CD4-positive, alpha-beta T cell treated with Interleukin-10 for 1 hour (primary cell): Measurements from ENCODE around the gene WNT11.

Source experiments
- DNase-seq: peaks from one replicate; pipeline ENCODE4 v3.0.0-alpha.2; 2020

Gene WNT11

DNA sequence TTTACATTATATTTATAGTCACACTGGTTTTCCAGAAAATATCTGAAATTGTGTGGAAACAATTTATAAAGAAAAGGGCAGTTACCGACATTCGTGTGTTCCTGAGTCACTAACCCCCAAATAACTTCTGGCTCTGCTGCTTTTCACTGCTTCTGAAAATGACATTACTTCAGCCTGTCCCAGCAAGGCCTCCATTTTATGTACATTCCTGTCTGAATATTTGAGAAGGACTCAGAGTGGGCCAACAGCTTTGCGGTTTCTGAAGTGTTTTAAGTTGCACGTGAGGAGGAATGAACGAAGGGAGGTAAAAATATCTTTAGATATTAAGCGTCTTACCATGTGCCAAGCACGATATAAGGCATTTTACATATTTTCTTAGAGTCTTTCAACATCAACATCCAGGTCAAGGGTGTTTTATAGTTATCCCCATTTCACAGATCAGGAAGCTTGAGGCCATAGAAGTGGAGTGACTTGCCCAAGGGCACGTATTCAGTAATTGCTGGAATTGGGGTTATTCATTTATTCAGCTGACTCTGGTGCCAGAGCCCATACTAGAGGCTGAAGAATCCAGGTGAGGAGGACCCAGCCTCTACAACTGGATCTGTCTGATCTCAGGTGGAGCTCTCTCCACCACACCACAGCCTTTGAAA, 30.8 kb upstream of the WNT11 start:
- no peak for DNase-seq

DNA sequence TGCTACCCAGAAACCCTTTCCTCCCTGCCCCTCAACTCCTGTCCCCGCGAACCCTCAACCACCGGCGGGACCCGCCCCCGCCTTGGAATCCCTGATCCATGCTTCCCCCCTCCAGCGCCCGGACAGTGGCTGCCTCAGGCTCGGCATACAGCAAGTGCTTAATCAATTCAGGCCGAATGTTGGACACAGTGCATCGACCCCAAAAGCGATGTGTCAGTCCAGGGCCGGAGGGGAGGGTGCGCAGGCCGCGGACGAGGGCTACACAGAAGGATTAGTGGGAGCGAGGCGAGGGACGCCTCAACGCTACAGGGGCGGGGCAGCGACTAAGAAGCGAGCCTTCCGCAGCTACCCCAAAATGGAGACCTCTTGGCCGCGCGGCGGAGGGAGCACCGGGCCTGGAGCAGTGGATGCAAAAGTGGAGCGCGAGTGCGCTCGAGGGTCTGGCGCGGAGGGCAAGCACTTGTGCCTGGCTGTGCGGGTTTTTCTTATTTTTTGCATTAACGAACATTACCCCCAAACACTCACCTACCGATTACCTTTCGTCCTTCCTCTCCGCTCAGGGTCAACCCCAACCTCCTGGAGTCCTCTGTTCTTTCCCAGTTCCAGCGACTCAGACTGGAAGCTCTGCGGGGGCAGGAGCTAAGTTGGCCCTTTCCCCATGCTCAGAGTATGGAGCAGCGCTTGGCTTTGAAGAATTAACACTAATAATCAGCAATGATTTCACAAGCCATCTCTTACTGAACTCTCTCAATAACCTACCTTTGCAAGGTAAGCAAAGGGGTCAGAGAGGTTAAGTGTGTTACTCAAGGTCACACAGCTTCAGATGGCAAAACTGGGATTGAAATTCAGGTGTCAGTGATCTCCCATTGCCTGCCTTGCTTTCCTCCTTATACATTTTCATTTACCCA, 30.0 kb upstream of the WNT11 start:
- DNase-seq: peak; percentile 25

DNA sequence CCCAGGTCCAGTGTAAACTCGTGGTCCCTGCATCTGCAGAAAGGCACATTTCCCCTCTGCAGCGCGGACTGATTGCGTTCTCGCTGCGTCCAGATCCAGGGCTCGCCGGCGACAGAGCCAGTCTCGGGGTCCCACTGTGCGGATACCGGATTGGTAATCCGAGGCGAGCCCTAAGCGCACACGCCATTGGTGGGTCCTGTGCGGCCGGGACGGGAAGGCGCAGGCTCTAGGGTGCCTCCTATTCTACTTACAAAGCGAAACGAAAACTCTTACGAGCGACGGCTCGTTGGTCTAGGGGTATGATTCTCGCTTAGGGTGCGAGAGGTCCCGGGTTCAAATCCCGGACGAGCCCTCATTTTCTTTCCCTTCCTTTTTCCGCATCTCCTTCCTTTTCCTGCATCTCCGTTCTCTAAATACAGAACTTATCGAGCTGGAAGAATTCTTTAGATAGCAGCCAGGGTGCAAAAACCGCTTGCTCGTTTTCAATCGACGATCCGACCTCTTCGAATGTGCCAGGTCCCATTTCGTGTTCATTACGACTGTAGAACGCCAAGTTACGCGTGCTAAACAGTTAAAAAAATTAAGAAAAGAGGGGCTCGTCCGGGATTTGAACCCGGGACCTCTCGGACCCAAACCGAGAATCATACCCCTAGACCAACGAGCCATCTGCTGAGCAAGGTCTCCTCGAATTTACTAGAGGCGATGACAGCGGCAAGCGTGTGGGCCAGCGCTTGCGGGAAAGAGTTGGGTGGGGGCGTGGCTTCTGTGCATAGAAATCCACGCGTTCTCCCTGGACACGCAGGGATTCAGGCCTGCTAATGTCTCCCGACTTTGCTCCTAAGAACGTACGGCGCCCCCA, 29.2 kb upstream of the WNT11 start:
- peak; percentile 94 for DNase-seq

DNA sequence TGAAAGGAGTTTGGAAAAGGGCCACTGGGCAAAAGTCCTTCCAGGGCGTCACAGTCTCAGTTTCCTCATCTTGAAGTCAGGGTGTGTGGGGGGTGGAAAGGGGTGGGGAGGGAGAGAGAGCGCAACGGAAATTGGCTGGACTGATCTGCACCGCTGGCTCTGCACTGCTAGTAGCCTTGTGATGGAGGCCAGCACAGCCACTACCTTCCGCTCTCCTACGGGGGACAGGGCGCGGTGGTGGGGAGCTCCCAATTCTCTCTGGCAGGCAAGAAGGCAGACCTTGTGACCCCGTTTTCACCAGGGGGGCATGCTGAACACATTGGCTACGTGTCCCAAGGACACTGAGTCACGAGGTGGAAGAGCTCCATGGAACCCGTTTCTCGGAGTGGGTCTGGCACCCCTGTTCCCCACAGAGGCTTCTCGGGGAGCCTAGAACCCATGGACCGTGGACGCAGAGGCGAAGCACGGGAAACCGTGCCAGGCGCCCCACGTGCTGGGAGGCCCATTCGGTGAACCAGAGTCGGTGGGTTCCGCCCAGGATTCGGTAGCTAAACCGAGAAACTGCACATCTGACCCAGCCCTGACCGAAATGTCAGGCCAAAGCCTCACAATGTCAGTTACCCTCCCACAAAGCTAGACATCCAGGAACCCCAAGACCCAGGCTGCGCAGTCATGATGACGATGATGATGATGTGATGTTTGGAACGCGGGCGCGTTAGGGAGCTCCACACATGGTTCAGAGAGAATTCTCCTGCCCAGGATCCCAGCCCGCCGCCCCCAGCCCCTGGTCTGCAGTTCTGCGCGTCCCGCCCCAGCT, 28.3 kb upstream of the WNT11 start:
- peak; percentile 34 for DNase-seq

DNA sequence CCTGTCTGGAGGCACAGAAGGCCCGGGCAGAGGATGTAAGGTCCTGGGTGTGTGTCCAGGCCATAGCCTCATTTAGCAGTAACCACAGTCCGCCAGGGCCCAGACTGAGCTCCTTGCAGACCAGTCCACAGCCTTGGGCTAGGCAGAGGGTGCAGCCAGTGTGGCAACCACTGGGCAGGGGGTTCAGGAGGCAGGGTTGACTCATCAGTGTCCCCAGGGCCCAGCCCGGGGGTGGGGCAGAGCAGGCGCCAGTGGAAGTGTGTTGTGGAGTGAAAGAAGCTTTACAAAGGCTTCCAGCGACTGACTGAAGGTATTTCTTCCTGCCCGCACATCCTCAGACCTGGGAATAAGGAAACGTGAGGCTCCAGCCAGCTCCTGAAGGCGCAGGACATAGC, 27.7 kb upstream of the WNT11 start:
- no peak for DNase-seq

DNA sequence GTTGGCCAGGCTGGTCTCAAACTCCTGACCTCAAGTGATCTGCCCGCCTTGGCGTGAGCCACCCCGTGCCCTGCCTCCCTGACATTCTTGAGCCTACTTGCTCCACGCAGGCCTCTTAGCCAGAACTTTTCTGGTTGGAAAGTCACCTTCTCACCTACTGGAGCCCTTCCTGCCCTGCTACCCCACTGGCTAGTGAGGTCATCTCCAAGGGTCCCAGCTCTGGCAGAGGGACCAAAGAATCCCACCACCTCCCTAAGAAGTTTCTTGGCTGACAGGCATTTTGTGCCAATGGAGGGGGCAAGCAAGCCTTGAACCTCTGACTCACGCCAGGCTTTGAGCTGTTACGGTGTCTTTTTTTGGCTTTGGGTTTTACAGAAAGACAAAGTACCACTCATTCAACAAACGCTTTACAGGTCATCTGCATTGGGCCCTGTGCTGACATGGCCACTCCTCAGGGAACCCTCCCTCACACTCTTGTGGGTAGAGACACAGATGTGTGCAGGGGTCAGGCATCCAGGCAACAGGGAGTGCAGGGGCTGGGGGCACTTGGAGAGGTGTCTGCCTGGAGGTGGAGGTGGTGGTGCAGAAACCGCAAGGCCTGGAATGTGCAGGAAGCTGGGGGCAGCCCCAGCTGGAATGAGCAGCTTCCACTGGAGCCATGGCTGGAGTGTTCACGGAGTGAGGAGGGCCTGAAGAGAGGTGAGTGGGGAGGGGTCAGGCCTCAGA, 27.1 kb upstream of the WNT11 start:
- DNase-seq: no peak

DNA sequence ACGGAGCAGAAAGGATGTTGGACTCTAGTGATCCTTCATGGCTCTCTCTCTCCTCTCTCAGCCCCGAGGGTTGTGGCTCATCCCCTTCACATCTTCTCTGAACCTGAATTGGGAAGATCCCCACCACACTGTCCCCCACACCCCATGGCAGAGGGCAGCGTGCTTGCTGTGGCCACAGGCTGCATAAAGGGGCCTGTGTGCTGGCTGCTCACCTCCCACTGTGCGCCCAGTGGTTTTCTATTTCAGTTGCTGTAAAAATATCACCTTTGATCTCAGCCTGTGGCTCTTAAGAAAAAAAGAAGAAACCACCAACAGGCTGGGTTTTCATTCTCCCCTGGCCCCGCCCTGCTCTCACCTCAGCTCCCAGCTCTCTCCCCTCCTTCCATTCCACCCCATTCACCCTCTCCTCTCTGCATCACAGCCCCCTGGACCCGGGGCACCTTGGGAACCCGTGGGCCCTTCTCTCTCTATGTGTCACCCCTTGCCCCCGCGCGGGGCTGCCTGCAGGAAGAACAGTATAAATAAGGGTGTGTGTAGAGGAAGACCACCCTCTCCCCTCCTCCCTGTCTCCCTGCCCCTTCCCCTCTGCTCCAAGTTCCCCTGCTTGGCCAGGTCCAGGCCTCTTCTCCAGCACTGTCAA, 25.8 kb upstream of the WNT11 start:
- peak; percentile 63 for DNase-seq

DNA sequence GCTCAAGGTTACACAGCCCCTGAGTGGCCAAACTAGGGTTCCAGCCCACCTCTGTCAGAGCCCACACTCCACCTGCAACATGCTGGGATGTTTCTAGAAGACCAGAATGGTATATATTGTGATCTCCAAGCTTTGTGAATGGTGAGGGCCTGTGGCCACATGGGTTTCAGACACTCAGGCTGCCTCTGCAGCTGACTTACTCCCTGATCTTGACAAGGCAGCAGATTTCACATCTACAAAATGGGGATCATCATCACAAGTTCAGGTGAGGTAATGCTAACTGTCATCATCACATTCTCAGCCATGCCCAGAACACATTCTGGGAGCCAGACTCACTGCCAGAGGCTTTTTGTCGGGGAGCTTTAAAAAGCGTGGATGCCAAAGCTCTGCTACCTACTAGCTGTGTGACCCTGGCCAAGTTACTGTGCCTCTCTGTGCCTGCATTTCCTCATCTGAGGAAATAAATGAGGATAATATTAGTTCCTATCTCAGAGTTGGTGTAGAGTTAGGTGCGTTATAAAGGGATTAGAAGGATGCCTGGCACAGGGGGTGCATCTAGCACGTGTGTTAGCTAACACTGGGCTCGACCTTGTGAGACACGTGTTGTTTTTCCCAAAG, 24.9 kb upstream of the WNT11 start:
- no peak for DNase-seq

DNA sequence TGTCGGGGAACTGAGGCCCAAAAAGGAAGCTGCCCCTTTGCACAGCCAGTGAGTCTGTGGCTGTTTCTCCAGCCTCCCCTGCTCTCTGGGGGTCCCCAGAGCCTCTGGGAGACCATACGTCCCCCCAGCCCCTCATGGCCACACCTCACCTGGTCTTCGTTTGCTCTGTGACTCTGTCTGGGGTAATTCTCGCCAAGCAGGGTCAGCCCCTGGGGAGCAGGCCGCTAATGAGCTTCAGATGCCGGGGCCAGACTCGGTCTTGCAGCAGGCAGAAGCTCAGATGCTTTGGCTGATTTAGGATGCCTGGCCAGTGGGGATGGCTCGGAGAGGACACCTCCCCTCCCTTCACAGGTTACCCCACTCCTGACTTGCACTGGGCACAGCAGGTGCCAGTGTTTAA, 24.1 kb upstream of the WNT11 start:
- DNase-seq: no peak

DNA sequence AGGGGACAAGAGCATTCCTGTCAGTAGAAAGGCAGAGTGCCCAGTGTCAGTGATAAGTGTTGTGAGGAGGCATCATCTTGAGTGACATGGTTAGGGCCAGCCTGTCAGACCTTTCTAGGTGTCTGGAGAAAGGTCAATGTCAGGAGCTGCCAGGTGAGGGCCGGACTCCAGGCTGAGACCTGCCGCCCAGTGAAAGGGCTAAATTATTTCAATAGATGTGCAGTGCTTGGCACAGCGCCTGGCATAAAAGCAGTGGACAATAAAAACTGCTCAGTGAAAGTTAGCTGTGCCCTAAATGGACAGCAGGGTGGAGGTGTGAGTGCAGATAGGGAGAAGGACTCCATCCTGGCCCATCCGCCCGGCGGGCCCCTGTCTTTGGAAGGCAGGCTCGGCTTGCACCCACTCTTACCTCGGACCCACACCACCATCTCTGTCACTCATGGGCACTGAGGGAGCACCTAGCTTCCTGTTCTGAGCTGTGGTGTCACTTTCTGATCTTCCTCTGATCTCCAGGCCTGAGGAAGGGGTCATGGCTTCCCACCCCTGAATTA, 23.5 kb upstream of the WNT11 start:
- no peak for DNase-seq

DNA sequence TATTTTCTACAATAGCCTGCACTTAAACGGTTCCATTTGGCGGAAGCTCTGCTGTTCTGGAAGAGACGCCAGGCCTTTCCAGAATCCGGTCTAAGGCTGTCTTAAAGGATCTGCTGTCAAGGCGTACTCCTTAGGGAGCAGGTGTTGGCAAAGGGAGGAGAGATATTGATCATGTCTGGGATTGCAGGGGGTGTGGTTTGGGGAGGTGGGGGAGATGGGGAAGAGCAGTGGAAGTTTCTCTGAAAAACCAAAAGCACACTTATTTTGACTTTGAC, 22.5 kb upstream of the WNT11 start:
- no peak for DNase-seq

DNA sequence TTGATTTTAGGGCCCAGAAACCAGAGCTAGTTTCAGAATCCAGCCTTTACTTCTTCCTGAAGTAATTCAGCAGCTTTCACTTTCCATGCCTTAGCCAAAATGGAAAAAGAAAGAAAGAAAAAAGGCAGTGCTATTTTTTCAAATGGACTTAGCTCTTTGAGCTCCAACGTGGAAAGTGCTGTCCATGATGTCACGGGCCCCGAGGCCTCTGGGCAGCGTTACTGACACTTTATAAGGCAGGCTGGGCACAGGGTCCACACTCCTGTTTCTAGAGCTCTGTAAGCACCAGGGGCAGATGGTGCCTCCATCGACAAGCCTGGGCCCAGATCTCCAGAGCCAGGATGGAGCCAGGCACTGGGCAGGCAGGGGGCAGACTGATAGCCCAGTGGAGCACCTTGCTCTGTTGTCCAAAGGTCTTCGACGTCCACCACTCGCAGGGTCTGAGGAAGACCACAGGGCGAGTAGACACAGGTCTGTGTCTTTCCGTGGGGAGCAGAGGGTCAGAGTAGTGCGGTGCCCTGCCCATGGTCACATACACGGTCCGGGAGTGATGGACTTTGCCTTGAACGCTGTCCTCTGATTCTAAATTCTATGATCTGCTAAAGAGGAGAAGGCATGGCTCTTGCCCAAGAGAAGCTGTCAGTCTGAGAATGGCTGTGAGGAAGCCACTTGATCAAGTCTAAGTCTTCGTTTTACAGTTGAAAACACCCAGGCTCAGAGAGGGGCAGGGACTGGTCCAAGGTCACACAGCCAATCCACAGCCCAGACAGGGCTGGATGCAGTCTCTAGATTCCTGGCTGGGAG, 22.0 kb upstream of the WNT11 start:
- no peak for DNase-seq

DNA sequence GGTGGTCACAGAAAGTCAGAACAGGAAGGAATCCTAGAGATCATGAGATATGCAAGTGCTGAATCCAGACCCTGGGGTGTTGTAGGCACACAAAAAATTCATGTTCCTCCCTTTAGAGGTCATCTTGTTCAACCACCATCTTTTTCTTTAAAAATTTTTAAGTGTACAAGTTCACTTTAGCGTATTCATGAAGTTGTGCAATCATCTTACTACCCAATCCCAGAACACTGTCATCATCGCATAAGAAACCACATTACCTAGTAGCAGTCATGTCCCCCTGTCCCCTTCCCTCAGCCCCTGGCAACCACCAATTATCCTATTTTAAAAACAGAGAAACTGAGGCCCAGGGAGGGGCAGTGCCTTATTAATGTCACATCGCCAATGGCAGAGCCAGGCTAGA, 20.3 kb upstream of the WNT11 start:
- no peak for DNase-seq

DNA sequence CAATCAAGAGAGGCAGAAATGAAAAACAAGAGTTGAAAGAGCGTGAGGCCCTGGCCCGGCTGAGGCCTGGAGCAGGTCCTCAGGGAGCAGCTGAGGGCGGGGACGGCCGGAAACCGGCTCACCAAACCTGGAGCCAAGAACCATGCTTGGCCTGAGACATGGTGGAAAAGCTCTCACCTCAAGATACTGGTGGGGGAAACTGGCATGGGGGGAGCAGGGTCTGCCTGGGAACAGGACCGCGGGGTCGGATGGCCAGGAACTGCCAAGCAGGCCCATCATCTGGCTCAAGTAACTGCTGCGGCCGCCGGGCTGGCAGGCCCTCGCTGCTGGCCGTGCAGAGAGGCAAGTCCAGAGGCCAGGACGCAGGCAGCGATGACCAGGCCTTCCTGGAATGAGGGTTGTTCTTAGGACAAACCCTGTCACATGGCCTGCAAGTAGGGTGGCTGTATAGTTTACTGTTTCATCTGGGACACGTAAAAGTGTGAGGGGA, 18.9 kb upstream of the WNT11 start:
- DNase-seq: no peak

DNA sequence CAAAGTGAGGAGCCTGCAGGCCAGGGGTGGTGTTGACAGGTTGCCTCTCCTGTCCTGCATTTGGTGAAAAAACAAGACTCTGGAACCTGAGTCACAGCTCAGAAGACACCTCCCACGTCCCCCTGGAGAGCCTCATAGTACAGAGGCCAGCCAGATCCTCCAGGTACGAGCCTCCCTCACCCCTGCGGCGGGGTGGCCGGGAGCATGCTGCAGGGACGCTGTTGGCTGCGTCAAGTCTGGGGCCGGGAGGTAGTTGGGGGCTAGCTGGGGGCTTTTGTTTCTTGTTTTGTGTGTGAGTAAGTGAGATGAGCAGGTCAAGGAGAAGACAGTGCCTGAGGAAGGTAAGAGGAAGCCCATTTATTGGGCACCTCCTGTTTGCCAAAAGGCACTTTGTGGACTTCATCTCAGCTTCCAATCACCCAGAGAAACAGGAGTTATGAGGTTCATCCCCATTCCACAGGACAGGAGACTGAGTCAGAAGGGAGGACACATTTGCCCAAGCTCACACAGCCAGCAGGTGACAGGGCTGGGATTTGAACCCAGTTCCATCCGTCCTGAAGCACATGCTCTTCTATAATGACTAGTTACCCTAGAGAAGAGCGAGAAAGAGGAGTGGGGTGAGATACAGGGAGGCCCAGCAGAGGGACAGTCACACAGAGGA, 18.3 kb upstream of the WNT11 start:
- no peak for DNase-seq

DNA sequence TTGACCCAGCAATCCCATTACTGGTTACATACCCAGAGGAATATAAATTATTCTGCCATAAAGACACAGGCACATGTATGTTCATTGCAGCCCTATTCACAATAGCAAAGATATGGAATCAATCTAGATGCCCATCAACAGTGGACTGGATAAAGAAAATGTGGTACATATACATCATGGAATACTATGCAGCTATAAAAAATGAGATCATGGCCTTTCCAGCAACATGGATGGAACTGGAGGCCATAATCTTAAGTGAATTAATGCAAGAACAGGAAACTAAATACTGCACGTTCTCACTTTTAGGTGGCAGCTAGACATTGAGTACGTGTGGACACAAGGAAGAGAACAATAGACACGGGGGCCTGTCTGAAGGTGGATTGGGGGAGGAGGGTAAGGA, 15.1 kb upstream of the WNT11 start:
- no peak for DNase-seq

DNA sequence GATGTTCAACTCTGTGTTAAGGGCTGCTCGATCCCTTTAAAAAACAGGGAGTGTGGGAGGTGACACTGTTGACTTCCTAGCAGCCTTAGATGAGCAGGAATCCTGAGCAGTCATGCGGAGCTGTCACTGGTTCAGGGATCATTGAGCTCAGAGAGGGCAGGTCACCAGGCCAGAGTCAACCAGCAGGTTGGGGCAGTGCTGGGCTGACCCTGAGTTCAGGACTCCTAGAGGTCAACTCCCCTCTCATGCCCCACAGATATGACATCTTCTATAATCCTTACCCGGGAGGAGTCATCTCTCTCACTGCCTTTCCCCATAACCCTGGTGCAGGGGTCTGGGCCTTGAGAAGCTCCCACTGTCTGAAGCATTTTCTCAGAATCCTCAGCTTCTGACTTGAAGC, 12.9 kb upstream of the WNT11 start:
- DNase-seq: no peak

DNA sequence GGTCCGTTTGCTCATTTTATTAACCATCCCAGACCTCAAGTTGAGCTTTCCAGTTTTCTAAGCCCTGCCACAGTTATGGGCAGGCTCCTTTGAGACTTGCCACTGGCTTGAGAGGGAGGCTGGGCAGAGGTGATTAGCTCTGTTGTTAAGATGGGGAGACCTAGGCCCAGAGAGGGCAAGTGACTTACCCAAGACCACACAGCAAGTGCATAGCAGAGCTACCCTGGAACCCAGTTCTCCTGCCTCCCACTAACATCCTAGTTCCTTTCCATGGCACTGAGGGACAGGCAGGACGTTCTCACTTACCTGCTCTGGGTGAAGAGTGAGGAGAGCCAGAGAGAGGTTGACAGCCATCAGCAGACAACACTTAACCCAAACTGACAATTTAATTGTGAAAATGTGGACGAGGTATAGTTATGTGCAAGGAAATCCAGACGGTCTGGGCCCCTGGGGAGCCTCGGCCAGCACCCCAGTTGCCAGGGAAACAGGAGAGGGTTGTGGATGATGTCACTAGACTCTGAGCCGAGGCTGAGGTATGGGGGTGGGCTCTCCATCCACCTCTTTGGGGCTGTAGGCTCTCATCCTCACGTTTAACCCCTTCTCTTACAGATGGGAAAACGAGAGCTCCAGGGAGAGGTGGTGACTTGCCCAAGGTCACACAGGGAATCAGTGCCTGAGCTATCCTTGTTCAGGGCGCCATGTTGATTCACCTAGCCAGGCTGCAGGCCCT, 12.3 kb upstream of the WNT11 start:
- DNase-seq: no peak
